Fibroblast of skin of right quadriceps (primary cell): Measurements from ENCODE around the gene SERPINB4.

Experiments
- DNase-seq: peaks from one replicate; pipeline ENCODE4 v3.0.0-alpha.2; 2013

The SERPINB4 gene

DNA sequence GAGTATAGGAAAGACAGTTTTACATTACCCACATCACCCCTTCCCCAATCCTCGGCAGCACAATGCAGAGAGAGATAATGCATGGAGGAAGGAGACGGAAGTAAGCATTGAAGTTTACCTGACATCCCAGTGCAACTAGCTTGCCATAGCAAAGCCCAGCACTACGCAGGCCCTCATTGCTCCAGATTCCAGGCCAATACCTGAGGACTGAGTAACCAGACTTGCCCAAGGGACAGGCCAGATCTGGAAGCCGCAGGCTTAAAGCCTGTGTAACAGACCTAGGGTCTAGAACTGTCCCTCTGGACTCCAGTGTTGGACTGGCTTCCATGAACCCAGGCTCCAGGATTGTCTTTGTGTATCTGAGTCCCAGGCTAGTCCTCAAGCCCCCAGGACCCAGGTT is 17.6 kb downstream of the SERPINB4 start:
- no peak for DNase-seq

DNA sequence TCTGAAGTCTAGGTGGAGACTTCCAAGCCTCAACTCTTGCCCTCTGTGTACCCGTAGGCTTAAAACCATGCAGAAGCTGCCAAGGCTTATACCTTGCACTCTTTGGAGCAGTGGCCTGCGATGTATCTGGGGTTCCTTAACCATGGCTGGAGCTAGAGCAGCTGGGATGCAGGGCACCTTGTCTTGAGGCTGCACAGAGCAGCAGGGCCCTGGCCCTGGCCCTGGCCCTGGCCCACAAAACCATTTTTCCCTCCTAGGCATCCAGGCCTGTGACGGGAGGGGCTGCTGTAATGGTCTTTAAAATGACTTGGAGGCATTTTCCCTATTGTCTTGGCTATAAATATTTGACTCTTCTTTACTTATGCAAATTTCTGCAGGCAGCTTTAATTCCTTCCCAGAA is 19.2 kb downstream of the SERPINB4 start:
- DNase-seq = no peak

DNA sequence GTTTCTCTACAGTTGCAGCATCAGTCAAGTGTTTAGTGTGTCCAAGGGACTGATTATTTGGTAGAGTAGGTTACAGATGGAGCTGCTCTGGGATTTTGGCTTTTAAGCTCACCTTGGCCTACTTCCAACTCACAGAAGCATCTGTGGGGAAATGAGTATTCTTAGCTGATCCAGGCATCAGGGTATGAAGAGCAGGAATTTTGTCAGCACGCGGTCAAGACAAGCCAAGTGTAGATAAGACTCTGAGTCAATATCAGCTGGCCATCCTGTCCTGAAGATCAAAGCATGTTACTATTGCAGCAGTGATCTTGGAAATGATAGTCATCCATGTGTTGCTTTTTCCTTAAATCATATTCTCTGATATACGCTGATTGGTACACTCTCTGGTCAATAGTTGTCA is 24.4 kb downstream of the SERPINB4 start:
- DNase-seq = no peak

DNA sequence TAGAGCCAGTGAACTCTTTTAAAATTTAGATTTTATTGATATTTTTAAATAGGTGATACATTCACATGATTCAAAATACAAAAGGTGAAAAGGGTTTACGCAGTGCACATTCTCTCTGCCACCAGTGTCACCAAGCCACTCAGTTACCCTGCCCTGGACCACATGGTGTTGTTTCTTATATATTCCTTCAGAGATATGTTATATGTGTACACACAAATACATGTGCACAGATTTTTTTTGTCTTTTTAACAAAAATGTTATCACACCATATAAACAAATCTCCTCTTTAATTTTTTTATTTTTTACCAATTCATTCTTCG is 26.2 kb downstream of the SERPINB4 start:
- DNase-seq = no peak

DNA sequence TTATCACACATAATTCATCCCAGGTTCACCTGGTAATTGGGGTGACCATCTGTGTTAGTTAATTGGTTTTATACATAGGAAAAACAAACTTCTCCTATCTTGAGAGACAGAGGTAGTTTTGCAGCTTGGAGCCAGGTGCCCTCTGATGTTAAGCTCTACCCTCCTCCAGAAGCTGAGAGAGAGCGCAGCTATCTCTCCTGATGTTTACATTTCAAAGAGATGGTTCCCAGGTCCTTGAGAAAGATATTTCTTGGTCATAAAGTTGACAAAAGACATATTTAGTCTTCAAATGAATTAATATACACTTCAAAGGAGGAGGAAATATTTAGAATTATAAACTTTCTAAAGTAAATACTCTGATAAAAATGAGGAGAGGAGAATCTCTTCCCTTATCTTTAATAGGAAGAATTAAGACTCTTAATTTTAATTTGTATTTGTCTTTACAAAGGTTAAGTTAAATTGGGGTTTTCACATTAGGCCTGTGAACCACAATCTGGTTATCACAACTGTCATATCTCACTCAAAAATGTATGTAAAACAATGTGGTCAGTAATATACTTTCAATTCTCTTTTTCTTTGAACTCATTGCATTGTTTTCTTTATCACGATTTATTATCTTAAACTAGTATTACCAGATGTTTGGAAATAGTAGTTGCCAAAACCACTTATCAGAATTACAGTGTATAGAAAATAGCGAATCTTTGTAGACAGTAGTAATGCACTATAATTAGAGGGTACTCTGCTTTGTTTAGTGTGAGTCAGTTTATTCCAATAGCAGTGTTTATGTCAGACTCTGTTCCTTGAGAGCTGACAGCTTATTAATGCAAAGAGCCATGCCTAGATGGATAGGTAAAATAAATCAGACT is 26.8 kb downstream of the SERPINB4 start:
- DNase-seq = peak; percentile 5

DNA sequence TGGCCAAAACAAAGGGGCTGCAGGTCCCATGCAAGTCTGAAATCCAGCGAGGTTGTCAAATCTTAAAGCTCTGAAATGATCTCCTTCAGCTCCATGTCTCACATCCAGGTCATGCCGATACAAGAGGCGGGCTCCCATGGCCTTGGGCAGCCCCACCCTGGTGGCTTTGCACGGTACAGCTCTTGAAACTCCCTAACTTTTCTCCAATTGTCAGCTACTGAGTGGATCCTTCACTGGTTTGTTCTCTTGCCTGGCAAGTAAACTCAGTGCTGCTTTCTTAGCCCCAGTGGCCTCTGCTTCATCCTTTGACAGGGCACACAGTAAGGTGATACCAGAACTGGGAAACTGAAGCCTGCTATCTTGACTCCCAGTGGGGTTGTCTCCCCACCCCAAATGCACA is 30.6 kb downstream of the SERPINB4 start:
- DNase-seq = no peak

DNA sequence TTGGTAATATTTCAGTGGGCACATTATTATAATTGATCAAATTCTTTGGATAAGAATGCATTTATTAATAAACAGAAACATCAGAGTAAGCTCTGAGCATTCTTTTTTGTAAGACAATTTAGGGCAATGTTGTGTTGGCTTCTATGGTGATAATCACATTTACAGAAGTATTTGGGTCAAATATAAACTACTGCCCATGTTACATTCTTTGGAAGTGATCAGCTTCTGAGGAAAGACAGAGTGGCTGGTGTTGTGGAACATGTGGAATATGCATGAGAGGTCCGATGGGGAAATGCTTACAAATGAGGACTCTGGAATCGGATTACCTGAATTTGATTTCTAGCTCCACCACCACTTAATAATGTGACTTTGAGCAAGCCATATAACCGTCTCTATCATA is 37.5 kb downstream of the SERPINB4 start:
- peak; percentile 14 for DNase-seq

DNA sequence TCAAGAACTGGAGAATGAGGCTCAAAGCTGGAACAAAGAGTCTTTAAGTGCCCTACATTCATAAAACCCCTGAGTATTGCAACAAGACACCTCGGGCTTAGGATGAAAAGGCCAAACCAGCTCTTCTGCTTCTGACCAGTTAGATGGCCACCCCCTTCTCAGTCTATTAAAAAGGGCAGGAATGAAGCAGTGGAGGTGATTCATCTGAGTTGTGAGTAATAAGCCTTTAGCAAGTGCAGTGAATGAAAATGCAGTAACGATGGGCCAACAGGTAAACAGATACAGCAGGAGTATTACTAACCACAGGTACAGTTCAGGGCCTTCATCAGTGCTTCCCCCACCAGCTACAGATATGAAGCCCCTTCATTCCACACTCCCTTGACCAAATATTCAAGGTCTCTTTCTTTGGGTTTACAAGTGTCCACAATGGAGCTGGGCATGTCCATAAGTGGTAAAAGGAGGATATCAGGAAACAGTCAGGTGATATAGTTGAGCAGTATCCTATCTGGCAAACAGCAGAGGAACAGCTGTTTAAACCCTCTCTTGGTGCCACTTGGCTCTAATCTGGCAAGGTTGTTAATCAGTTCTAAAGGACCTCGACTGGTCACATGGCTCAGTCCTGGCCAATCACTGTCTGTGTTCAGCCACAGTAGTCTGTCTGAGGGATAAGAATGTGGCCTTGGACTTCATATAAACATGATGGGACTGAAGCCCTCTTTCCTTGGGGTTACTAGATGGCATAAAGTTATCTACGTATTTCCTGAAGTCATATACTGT is 39.1 kb downstream of the SERPINB4 start:
- peak; percentile 17 for DNase-seq

DNA sequence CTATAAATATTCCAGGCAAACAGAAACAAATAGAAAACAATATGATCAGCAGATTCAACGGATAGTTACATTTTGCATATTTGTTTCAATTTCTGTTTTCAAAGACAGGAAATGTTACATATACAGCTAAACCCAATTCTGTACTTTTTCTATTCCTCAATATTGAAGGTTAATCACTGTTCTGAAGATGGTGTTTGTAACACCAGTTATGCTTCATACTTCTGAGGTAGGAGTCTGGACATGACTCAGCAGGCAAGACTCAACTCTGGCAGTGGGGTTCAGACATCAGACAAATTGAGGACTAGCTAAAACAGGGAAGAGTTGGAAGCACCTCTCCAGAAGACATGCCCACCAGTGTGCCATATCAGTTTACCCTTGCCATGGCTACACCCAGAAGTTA is 40.3 kb downstream of the SERPINB4 start:
- DNase-seq = peak; percentile 34

DNA sequence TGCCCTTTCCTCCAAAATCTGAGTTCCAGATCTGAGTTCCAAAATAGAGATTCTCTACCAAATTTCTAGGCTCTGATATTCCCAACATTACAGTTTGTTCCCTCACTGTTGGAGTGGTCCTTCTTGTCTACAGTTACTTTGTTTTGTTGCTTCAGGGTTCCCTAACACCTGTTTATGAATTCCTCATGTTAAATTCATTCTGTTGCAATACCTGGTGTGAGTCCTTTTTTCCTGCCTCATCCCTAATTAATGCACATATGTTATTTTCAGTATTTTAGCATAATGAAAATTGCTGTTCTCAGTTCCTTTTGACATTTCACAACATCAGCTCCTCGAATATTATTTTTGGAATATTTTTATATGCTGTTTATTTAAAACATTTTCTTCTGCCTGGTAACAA is 40.7 kb downstream of the SERPINB4 start:
- DNase-seq = no peak

DNA sequence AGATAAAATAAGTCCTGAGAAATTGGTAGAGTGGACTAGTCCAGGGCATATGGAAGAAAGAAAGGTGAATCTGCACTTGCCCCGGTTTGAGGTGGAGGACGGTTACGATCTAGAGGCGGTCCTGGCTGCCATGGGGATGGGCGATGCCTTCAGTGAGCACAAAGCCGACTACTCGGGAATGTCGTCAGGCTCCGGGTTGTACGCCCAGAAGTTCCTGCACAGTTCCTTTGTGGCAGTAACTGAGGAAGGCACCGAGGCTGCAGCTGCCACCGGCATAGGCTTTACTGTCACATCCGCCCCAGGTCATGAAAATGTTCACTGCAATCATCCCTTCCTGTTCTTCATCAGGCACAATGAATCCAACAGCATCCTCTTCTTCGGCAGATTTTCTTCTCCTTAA is 47.1 kb downstream of the SERPINB4 start:
- DNase-seq = no peak

DNA sequence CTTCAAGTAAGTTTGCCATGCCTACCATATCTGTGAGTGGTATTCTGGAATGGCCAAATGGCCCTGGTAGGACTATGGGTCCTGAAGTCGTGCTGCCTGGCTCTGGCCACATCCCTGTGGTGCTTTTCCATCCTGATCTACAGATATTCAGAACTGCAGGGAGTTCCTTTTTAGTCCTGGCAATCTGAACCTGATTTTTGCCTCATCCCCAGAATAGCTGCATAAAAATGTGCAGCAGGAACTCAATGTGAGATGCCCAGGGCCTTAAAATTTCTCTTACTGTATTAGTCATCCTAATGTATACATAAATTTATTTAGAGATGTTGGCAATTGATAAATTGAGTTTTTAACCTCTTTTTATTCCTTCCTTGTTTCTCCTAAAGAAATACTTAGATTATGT is 51.6 kb downstream of the SERPINB4 start:
- no peak for DNase-seq

DNA sequence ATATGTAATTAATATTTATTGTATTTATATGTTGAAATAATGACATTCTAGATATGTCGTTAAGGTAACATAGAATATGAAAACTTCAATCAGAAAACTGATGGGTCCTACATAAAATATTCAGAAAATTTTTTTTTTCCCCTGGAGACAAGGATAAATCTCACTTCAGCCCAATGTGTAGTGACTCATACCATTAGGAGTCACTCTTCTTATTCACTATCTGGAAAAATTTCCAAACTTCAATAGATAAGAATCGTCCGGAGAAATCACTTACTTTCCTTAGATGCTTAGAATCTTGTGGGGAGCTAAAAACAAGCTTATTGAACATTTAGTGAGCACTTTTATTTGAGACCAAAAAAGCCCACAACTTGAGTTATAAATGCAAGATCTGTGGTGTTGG is 52.3 kb downstream of the SERPINB4 start:
- DNase-seq = peak; percentile 19

DNA sequence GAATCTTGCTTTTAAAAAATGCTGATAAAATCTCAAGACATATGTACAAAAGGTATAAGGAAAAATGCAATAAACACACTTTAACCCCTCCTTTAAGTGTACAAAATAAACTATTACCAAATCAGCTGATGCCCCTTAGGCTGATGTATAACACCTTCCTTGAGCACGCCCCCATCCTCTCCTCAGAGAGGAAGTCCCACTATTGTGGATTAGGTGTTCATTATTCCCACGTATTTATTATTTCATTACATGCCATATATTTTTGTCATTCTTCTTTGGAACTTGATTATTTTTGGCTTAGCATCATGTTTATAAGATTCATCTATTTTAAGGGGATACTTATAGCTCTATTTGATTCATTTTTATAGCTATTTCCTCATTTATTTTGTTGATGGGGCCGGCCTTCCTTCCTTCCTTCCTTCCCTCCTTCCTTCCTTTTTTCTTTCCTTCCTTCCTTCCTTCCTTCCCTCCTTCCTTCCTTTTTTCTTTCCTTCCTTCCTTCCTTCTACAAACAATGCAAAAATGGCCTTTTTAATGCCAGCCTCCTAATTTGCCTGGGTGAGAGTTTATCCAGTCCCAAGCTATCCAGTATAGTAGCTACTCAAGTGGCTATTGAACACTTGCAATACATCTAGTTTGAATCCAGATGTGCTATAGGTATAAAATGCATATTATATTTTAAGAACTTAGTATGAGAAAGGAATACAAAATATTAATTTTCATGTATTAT is 52.9 kb downstream of the SERPINB4 start:
- no peak for DNase-seq

DNA sequence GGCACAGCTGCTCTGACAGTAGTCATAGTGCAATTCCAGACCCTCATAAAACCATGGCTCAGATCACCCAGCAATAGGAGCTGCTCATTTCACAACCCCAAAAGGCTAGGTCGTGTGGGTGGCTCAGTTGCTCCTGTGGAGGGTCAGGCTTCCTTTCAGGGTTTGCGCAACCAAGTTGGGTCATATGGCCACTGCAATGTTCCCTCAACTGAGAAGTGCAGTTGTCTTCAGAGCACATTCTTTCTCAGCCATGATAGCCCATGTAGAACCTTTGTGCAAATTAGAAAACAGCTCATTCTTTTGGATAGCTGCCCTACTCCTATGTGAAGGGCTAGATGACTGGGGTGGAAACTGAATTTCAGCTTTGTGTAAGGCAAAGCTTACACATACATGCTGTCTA is 53.7 kb downstream of the SERPINB4 start:
- DNase-seq = peak; percentile 22

DNA sequence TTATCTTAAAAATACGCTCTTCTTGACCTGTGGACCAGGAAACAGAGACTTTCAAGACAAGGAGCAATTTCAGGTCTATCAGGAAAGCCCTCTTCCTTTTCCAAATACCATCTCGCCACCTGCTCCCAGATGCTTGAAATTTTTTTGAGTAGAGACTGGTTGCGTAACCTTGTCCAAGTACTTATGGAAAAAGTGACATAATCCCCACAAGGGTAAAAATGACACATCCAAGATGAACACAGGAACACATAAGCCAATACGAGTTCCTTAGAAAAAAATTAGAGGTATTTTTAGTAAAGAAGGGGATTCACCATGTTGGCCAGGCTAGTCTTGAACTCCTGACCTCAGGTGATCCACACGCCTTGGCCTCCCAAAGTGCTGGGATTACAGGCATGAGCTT is 55.1 kb downstream of the SERPINB4 start:
- DNase-seq = peak; percentile 32
